NB4 (cell line): ENCODE data around the gene PPP1R37.

Source experiments
- MYC ChIP-seq: IDR thresholded peaks from 2 replicates; pipeline ENCODE4 v1.6.1; 2011; ENCODE audit warnings: low read depth, low read length
- TF ChIP-seq, protein P1 (sequence below): IDR thresholded peaks from one replicate; pipeline ENCODE4 v1.5.1; 2012; ENCODE audit warnings: low read depth, low read length

DNA sequence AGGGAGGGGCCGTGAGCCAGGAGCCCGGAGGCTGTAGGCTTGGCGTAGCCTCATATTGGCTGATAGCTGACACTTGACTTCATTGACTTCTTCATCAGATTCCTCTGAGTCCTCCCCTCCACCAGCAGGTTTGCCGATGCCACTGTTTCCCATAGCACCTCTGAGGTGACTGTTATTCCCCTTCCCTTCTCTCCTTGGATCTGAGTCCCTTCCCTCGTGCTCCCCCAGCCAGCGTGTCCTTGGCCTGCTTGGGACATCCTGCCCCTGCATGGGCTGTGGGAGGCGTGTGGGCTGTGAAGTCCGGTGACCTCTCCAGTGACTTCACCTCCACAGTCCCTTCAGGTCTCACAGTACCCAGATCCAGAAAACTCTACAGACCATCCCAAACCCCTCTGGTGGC, 8.8 kb downstream of the PPP1R37 start:
- TF ChIP-seq, protein P1, sequence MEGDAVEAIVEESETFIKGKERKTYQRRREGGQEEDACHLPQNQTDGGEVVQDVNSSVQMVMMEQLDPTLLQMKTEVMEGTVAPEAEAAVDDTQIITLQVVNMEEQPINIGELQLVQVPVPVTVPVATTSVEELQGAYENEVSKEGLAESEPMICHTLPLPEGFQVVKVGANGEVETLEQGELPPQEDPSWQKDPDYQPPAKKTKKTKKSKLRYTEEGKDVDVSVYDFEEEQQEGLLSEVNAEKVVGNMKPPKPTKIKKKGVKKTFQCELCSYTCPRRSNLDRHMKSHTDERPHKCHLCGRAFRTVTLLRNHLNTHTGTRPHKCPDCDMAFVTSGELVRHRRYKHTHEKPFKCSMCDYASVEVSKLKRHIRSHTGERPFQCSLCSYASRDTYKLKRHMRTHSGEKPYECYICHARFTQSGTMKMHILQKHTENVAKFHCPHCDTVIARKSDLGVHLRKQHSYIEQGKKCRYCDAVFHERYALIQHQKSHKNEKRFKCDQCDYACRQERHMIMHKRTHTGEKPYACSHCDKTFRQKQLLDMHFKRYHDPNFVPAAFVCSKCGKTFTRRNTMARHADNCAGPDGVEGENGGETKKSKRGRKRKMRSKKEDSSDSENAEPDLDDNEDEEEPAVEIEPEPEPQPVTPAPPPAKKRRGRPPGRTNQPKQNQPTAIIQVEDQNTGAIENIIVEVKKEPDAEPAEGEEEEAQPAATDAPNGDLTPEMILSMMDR: no peak
- TF ChIP-seq MYC: no peak
